ENCODE measurements around the gene AKR7A2.

The AKR7A2 gene

GRCh38 chr1:19325958-19326747, 14.2 kb upstream of the AKR7A2 start:
- TF ChIP-seq TAF1 (IDR thresholded peaks at IDR 0.05; ENCODE audit: borderline replicate concordance, insufficient read depth, low read length) (no peak), SIN3A (IDR thresholded peaks at IDR 0.05; ENCODE audit: borderline replicate concordance, insufficient read depth, low read length) (no peak), POLR2AphosphoS5 (IDR thresholded peaks at IDR 0.05; ENCODE audit: low read depth, low read length) (no peak), FOXP2 (optimal IDR thresholded peaks at IDR 0.05; ENCODE audit: borderline replicate concordance, extremely low read depth, extremely low read length, insufficient read depth) (no peak)
- TF ChIP-seq, protein P1, sequence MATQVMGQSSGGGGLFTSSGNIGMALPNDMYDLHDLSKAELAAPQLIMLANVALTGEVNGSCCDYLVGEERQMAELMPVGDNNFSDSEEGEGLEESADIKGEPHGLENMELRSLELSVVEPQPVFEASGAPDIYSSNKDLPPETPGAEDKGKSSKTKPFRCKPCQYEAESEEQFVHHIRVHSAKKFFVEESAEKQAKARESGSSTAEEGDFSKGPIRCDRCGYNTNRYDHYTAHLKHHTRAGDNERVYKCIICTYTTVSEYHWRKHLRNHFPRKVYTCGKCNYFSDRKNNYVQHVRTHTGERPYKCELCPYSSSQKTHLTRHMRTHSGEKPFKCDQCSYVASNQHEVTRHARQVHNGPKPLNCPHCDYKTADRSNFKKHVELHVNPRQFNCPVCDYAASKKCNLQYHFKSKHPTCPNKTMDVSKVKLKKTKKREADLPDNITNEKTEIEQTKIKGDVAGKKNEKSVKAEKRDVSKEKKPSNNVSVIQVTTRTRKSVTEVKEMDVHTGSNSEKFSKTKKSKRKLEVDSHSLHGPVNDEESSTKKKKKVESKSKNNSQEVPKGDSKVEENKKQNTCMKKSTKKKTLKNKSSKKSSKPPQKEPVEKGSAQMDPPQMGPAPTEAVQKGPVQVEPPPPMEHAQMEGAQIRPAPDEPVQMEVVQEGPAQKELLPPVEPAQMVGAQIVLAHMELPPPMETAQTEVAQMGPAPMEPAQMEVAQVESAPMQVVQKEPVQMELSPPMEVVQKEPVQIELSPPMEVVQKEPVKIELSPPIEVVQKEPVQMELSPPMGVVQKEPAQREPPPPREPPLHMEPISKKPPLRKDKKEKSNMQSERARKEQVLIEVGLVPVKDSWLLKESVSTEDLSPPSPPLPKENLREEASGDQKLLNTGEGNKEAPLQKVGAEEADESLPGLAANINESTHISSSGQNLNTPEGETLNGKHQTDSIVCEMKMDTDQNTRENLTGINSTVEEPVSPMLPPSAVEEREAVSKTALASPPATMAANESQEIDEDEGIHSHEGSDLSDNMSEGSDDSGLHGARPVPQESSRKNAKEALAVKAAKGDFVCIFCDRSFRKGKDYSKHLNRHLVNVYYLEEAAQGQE (IDR thresholded peaks at IDR 0.05; ENCODE audit: insufficient read depth in 1 of 2, low read depth in 2 of 2, low read length in 2 of 2), result no peak

DNA sequence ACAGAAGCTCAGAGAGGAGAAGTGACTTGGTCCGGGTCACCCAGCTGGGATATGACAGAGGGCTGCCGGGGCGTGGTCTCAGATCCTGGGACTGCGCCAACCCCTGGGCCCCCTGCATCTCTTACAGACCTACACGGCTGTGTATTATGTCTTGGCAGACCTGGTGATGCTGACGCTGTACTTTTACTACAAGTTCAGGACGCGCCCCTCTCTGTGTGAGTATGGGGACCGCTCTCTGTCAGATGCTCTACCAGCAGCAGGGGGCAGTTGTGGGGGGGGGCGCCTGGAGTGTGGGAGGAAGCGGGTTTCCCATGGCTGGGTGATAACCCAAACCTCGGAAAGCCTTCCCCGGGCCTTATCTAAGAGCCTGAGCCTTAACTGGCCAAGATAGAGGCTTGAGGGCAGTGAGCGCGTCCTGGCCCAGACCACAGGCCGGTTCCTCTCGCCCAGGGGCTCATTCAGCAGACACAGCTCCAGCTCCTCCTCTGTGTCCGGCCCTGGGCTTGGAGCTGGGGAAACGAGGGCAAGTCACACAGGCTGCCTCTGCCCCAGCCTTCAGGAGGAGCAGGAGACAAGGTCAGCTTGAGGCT, 13.5 kb upstream of the AKR7A2 start:
- TF ChIP-seq SIN3A (IDR thresholded peaks at IDR 0.05; ENCODE audit: borderline replicate concordance, insufficient read depth, low read length) (no peak), POLR2AphosphoS5 (IDR thresholded peaks at IDR 0.05; ENCODE audit: low read depth, low read length) (no peak), FOXP2 (optimal IDR thresholded peaks at IDR 0.05; ENCODE audit: borderline replicate concordance, extremely low read depth, extremely low read length, insufficient read depth) (no peak), TAF1 (IDR thresholded peaks at IDR 0.05; ENCODE audit: borderline replicate concordance, insufficient read depth, low read length) (no peak)
- TF ChIP-seq, protein P1 (IDR thresholded peaks at IDR 0.05; ENCODE audit: insufficient read depth in 1 of 2, low read depth in 2 of 2, low read length in 2 of 2), result no peak

DNA sequence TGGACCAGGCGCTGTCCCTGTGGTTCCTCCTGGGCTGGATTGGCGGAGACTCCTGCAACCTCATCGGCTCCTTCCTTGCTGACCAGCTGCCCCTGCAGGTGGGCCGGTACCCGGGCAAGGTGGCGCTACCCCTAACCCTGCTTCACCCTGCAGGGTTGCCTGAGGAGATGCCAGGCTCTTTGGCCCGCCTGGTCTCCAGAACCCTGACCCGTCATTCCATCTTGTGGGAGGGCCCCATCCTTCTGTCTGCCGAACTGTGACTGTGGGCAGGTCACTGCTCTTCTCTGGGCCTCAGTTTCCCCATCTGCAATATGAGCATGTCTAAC, 12.7 kb upstream of the AKR7A2 start:
- no peak for TF ChIP-seq FOXP2 (optimal IDR thresholded peaks at IDR 0.05; ENCODE audit: borderline replicate concordance, extremely low read depth, extremely low read length, insufficient read depth)
- no peak for TF ChIP-seq SIN3A (IDR thresholded peaks at IDR 0.05; ENCODE audit: borderline replicate concordance, insufficient read depth, low read length)
- no peak for TF ChIP-seq POLR2AphosphoS5 (IDR thresholded peaks at IDR 0.05; ENCODE audit: low read depth, low read length)
- TF ChIP-seq, protein P1 (IDR thresholded peaks at IDR 0.05; ENCODE audit: insufficient read depth in 1 of 2, low read depth in 2 of 2, low read length in 2 of 2), result no peak
- no peak for TF ChIP-seq TAF1 (IDR thresholded peaks at IDR 0.05; ENCODE audit: borderline replicate concordance, insufficient read depth, low read length)

DNA sequence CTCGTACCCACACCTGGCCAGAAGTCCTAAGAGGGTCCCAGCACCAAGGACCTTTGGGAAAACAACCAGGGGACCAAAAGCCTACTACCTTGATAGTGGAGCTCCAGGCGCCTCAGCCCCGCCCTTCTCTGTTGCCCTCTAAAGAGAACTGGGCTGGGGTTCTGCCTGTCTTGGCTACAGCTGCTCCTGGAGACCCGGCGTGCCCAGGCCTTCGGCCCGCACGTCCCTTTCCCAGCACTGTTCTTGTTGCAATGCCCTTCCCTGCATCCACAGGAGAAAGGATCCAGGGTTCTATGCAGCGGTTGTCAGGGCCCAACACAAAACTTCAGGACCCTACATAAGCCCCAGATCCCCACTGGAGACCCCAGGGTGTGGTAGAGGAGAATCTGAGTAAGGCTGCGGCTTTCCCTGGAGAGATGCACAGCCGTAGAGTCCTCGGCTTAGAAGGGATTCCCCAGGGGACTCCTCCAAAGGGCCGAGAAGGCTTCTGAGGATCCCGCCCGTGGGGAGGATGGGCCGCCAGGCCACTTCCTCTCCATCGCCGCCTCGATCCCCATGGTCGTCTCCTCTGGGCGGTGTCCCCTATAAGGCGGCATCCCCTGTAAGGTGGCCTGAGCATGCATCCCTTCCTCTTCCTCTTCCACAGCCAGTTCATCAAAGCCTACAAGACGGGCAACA, 12.2 kb upstream of the AKR7A2 start:
- TF ChIP-seq FOXP2 (optimal IDR thresholded peaks at IDR 0.05; ENCODE audit: borderline replicate concordance, extremely low read depth, extremely low read length, insufficient read depth) (no peak), SIN3A (IDR thresholded peaks at IDR 0.05; ENCODE audit: borderline replicate concordance, insufficient read depth, low read length) (no peak), POLR2AphosphoS5 (IDR thresholded peaks at IDR 0.05; ENCODE audit: low read depth, low read length) (no peak)
- TF ChIP-seq, protein P1 (IDR thresholded peaks at IDR 0.05; ENCODE audit: insufficient read depth in 1 of 2, low read depth in 2 of 2, low read length in 2 of 2), result no peak
